GM23248 (cell line): ENCODE results near the gene DKKL1. TPM values are rescaled to one million over a fixed set of nuclear protein-coding genes. Genes with fewer than 3 reads are reported as not detected.

Source experiments
- DNase-seq: peaks from one replicate; pipeline ENCODE4 v3.0.0-alpha.2; 2015
- H2AFZ ChIP-seq: fragments of 200-600 bp; sonication (generic); 2 replicates; pipeline ENCODE4 v1.6.1; 2016; ENCODE audit warnings: antibody characterized with exemption
- H3F3A ChIP-seq: fragments of 200-600 bp; sonication (generic); 2 replicates; pipeline ENCODE4 v1.6.1; 2016; ENCODE audit warnings: mild to moderate bottlenecking, antibody characterized with exemption, mixed run types; ENCODE audit not compliant: insufficient read depth
- H3K27ac ChIP-seq: fragments of 200-600 bp; sonication (generic); 2 replicates; pipeline ENCODE4 v1.5.1; 2016; ENCODE audit warnings: mild to moderate bottlenecking
- H3K27me3 ChIP-seq: fragments of 200-600 bp; sonication (generic); replicated peaks from 2 replicates; pipeline ENCODE4 v1.6.1; 2016; ENCODE audit warnings: mild to moderate bottlenecking; ENCODE audit not compliant: insufficient read depth
- H3K36me3 ChIP-seq: fragments of 200-600 bp; sonication (generic); 2 replicates; pipeline ENCODE4 v1.6.1; 2016; ENCODE audit warnings: low read depth, mild to moderate bottlenecking
- H3K4me1 ChIP-seq: fragments of 200-600 bp; sonication (generic); 2 replicates; pipeline ENCODE4 v1.6.1; 2016; ENCODE audit warnings: mild to moderate bottlenecking; ENCODE audit not compliant: insufficient read depth
- H3K4me2 ChIP-seq: fragments of 200-600 bp; sonication (generic); one replicate; pipeline ENCODE4 v1.6.1; 2016; ENCODE audit warnings: mild to moderate bottlenecking; ENCODE audit not compliant: unreplicated experiment
- H3K4me3 ChIP-seq: fragments of 200-600 bp; sonication (generic); 2 replicates; pipeline ENCODE4 v1.5.1; 2016; ENCODE audit warnings: mild to moderate bottlenecking
- H3K79me2 ChIP-seq: fragments of 200-600 bp; sonication (generic); 2 replicates; pipeline ENCODE4 v1.6.1; 2016; ENCODE audit warnings: mild to moderate bottlenecking; ENCODE audit not compliant: insufficient read depth
- H3K9ac ChIP-seq: fragments of 200-600 bp; sonication (generic); 2 replicates; pipeline ENCODE4 v1.6.1; 2016; ENCODE audit warnings: mild to moderate bottlenecking
- H3K9me2 ChIP-seq: fragments of 200-600 bp; sonication (generic); 2 replicates; pipeline ENCODE4 v1.6.1; 2016; ENCODE audit warnings: mixed run types, mild to moderate bottlenecking, moderate library complexity; ENCODE audit not compliant: insufficient read depth
- H3K9me3 ChIP-seq: fragments of 200-600 bp; sonication (generic); one replicate; pipeline ENCODE4 v1.6.1; 2017; ENCODE audit warnings: low read depth
- H4K20me1 ChIP-seq: fragments of 200-600 bp; sonication (generic); 2 replicates; pipeline ENCODE4 v1.6.0; 2016; ENCODE audit not compliant: insufficient read depth
- EZH2 ChIP-seq: fragments of 200-600 bp; sonication (generic); IDR thresholded peaks from 2 replicates; pipeline ENCODE4 v1.6.1; 2018; ENCODE audit warnings: antibody characterized with exemption, mild to moderate bottlenecking; ENCODE audit not compliant: insufficient read depth, poor library complexity, severe bottlenecking
- EZH2phosphoT487 ChIP-seq: fragments of 200-600 bp; sonication (generic); IDR thresholded peaks from 2 replicates; pipeline ENCODE4 v1.6.1; 2018; ENCODE audit warnings: antibody characterized with exemption, moderate library complexity, mild to moderate bottlenecking, low read depth; ENCODE audit not compliant: insufficient read depth
- WGBS, 2 experiments: methylation state at CpG; one replicate each; pipeline ENCODE4 v1.1.6; 2015 to 2017; ENCODE audit warnings: low lambda C conversion rate in 2 of 2, low coverage in 1 of 2; ENCODE audit errors: missing lambda C conversion rate in 2 of 2; 5-methylcytosine and 5-hydroxymethylcytosine counted together
- in situ Hi-C: fragments of 300-500 bp; cut with MboI; formaldehyde crosslinking; loops from 2 replicates; pipeline ENCODE4 v1.15.0; 2020
- polyA plus RNA-seq: library from polyadenylated mRNA; unstranded; fragments of >200 nt; fragmentation: Nextera tagmentation; extraction: Ambion mirVana; gene quantifications from 2 replicates; pipeline ENCODE4 v1.2.1, GENCODE V29; 2016
- total RNA-seq: library from RNA; depleted of rRNA; stranded (reverse); fragments of >200 nt; shearing (Covaris generic); gene quantifications from 2 replicates; pipeline ENCODE4 v1.2.3, GENCODE V29; 2014

Gene DKKL1
- total and polyA plus RNA-seq, 2 experiments from 2014 or later, result not detected

DNA sequence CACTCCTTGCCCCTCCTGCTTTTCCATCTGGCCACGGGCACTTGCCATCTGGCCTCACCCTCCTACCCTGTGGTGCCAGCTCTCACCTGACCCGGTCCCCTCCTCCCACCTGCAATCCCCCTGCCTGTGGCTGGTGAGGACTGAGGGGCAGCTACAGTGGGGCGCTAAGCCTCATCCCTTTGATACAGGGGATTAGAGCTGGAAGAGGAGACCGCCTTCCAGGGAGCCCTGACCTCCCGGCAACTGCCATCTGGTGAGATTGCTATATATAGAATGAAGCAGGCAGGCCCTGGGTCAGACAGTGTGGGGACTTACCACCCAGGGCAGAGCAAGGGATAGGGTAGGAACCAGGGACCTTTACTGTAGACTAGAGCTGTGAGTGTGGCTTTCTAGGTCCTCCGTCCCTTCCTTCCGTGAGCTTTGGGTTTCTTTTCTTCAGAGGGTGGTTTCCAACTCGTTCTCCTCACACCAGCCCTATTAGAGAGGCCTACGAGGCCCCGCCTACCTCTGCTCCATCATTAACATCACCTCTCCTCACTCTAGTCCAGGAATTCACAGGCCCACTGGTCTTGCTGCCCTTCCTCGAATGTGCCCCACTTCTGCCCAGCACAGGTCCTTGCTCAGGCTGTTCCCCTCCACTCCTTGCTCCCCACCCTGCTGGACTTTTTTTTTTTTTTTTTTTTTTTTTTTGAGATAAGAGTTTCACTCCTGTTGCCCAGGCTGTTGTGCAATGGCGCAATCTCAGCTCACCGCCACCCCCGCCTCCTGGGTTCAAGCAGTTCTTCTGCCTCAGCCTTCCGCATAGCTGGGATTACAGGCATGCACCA is 32.1 kb downstream of the DKKL1 start:
- DNase-seq, result no peak
- H3K4me2 ChIP-seq, result no peak overlapping the region
- no peak overlapping the region for H2AFZ ChIP-seq
- WGBS, 2 experiments, result 65 to 71% methylated on average over 14 to 15 of the region's 15 CpGs
- no peaks in the 10 kb centered on the region for H3K9me3 ChIP-seq
- H3K9ac ChIP-seq, result no peak overlapping the region
- no peaks in the 10 kb centered on the region for H3K79me2 ChIP-seq
- in situ Hi-C loops, result no loop called here
- H3K27ac ChIP-seq, result no peak overlapping the region
- no peak overlapping the region for H3K4me3 ChIP-seq
- H3F3A ChIP-seq, result no peaks in the 10 kb centered on the region
- H4K20me1 ChIP-seq, result no peaks in the 10 kb centered on the region
- peaks cover under 1% of the 10 kb centered on the region; the same call in 1 of the 2 replicates for H3K27me3 ChIP-seq
- no peaks in the 10 kb centered on the region for H3K9me2 ChIP-seq
- no peaks in the 10 kb centered on the region for H3K4me1 ChIP-seq
- TF ChIP-seq EZH2phosphoT487, result no peak
- no peaks in the 10 kb centered on the region for H3K36me3 ChIP-seq

DNA sequence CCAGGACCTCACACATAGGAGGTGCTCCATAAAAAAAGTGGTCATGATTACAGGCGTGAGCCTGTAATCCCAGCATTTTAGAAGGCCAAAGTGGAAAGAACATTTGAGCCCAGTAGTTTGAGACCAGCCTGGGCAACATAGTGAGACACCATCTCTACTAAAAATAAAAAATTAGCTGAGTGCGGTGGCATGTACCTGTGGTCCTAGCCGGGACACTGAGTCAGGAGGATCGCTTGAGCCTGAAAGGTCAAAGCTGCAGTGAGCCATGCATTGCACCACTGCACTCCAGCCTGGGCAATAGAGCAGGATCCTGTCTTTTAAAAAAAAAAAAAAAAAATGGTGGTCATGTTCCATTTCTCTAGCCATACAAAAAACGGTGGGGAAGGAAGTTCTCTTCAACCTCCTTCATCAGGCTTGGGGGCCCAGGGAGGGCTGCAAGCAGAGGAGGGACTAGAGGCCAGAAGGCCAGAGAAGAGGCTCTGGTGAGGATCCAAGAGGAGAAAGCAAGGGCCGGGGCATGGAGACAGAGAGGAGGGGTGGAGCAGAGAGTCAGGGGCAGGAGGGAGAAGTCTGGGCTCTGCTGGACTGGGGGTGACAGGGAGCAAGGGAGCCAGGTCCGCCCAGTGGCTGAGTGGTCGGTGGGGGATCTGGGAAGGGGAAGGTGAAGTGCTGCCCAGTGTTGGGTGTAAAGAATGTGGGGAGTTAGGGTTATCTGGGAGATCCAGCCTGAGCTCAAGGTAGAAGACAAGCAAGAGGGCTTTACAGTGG is 33.2 kb downstream of the DKKL1 start:
- H3K9me3 ChIP-seq, result no peaks in the 10 kb centered on the region
- H3K4me3 ChIP-seq, result no peak overlapping the region
- H3F3A ChIP-seq, result no peaks in the 10 kb centered on the region
- H3K4me1 ChIP-seq, result no peaks in the 10 kb centered on the region
- WGBS, 2 experiments, result 43 to 45% methylated on average over 8 of the region's 8 CpGs
- no peak for DNase-seq
- H3K36me3 ChIP-seq, result no peaks in the 10 kb centered on the region
- H3K27ac ChIP-seq, result no peak overlapping the region
- H3K9ac ChIP-seq, result no peak overlapping the region
- H3K9me2 ChIP-seq, result no peaks in the 10 kb centered on the region
- no peak overlapping the region for H2AFZ ChIP-seq
- in situ Hi-C loops, result no loop called here
- H3K27me3 ChIP-seq, result no peaks in the 10 kb centered on the region; the same call in 1 of the 2 replicates
- no peak overlapping the region for H3K4me2 ChIP-seq
- no peaks in the 10 kb centered on the region for H3K79me2 ChIP-seq
- H4K20me1 ChIP-seq, result no peaks in the 10 kb centered on the region
- no peak for TF ChIP-seq EZH2
- TF ChIP-seq EZH2phosphoT487, result no peak

DNA sequence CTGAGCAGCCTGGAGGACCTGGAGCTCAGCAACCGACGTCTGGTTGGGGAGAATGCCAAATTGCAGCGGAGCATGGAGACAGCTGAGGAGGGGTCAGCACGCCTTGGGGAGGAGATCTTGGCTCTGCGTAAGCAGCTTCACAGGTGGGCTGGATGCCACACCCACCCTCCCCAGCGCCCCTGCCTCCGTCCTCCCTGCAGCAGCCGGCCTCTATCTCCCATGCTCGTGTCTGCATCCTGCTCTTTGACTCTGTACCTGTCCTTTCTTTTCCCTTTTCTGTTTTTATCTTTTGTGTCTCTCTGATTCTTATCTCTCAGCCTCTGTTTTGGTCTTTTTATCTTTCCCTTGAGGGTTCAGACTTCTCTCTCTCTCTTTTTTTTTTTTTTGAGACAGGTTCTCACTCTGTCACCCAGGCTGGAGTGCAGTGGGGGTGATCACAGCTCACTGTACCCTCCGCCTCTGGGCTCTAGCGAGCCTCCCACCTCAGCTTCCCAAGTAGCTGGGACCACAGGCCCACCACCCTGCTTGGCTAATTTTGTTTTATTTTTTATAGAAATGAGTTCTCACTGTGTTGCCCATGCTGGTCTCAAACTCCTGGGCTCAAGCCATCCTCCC is 34.4 kb downstream of the DKKL1 start:
- 39 to 47% methylated on average over 11 of the region's 11 CpGs for WGBS, 2 experiments
- no peak for DNase-seq
- no peaks in the 10 kb centered on the region for H3K9me2 ChIP-seq
- H3F3A ChIP-seq, result no peaks in the 10 kb centered on the region
- H3K79me2 ChIP-seq, result no peaks in the 10 kb centered on the region
- no peak overlapping the region for H2AFZ ChIP-seq
- H3K4me1 ChIP-seq, result no peaks in the 10 kb centered on the region
- no peak overlapping the region for H3K4me2 ChIP-seq
- no peaks in the 10 kb centered on the region; the same call in 1 of the 2 replicates for H3K27me3 ChIP-seq
- no peaks in the 10 kb centered on the region for H3K9me3 ChIP-seq
- no peak overlapping the region for H3K9ac ChIP-seq
- in situ Hi-C loops, result no loop called here
- no peak overlapping the region for H3K27ac ChIP-seq
- no peaks in the 10 kb centered on the region for H3K36me3 ChIP-seq
- H3K4me3 ChIP-seq, result no peak overlapping the region
- TF ChIP-seq EZH2, result no peak
- no peak for TF ChIP-seq EZH2phosphoT487
- H4K20me1 ChIP-seq, result no peaks in the 10 kb centered on the region

- no peak overlapping the region for H3K4me3 ChIP-seq
- no peaks in the 10 kb centered on the region for H3K9me3 ChIP-seq
- no peaks in the 10 kb centered on the region for H3K36me3 ChIP-seq
- no peaks in the 10 kb centered on the region; the same call in 1 of the 2 replicates for H3K27me3 ChIP-seq
- TF ChIP-seq EZH2phosphoT487, result no peak
- no peak for TF ChIP-seq EZH2
- no peak for DNase-seq
- no peaks in the 10 kb centered on the region for H3K4me1 ChIP-seq
- 66 to 69% methylated on average over 6 of the region's 6 CpGs for WGBS, 2 experiments
- H3K9ac ChIP-seq, result no peak overlapping the region
- H3F3A ChIP-seq, result no peaks in the 10 kb centered on the region
- no peak overlapping the region for H2AFZ ChIP-seq
- no peaks in the 10 kb centered on the region for H3K79me2 ChIP-seq
- no peak overlapping the region for H3K4me2 ChIP-seq
- in situ Hi-C loops, result no loop called here
- no peaks in the 10 kb centered on the region for H4K20me1 ChIP-seq
- no peaks in the 10 kb centered on the region for H3K9me2 ChIP-seq
- no peak overlapping the region for H3K27ac ChIP-seq
These were observed 35.3 kb downstream of the DKKL1 start for GRCh38 chr19:49398931-49399330.
